Measurements from ENCODE around the gene IL24.

DNA sequence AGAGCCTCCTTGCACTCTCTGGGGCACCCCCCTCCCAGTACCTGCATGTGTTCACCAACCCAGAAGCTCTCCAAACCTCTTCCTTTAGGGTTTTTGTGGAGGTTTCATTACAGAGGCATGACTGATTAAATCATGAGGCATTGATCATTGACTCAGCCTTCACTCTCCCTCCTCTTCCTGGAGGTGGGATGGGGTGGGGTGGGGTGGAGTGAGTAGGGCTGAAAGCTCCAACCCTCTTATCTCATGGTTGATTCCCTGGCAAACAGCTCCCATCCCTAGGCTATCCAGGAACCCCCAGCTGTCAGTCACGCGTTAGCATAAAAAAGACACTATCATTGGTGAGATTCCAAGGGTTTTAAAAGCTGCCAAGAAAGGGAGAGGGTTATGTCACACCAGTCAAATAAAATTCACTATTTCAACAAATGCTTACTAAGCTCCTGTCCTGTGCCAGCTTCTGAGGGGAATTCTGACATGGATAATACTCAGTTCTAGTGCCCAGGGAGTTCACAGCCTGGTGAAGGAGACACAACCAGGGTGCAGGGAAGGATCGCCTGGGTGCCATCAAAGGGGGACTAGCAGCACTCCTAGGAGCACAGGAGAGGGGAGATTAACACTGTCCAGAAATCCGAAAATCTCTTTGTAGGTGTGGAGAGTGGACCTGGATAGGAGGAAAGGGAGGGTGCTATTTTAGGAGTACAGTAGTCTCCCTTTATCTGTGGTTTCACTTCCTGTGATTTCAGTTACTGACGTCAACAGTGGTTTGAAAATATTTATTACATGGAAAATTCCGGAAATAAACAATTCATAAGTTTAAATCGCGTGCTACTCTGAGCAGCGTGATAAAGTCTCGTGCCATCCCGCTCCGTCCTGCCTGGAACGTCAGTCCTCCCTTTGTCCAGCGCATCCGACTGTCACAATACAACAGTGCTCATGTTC is 6.8 kb upstream of the IL24 start:
- TF ChIP-seq, protein P1, sequence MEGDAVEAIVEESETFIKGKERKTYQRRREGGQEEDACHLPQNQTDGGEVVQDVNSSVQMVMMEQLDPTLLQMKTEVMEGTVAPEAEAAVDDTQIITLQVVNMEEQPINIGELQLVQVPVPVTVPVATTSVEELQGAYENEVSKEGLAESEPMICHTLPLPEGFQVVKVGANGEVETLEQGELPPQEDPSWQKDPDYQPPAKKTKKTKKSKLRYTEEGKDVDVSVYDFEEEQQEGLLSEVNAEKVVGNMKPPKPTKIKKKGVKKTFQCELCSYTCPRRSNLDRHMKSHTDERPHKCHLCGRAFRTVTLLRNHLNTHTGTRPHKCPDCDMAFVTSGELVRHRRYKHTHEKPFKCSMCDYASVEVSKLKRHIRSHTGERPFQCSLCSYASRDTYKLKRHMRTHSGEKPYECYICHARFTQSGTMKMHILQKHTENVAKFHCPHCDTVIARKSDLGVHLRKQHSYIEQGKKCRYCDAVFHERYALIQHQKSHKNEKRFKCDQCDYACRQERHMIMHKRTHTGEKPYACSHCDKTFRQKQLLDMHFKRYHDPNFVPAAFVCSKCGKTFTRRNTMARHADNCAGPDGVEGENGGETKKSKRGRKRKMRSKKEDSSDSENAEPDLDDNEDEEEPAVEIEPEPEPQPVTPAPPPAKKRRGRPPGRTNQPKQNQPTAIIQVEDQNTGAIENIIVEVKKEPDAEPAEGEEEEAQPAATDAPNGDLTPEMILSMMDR (IDR thresholded peaks at IDR 0.05; ENCODE audit: borderline replicate concordance, extremely low read depth, low read length, poor library complexity, severe bottlenecking) = no peak
- TF ChIP-seq EZH2 (IDR thresholded peaks at IDR 0.05; ENCODE audit: borderline replicate concordance, low read depth, low read length, severe bottlenecking) = no peak
